PC-9 (cell line): ENCODE measurements around the gene CBL. TPM values are rescaled to one million over a fixed set of nuclear protein-coding genes. Genes with fewer than 3 reads are reported as not detected.
"Not testable (repeated sequence)": the region's sequence is repeated elsewhere in the genome, so short reads cannot be mapped to it uniquely, and the experiment has no call there.

Experiments used
- BruUV-seq: library from RNA; stranded (reverse); fragments of 400-500 nt; replicated peaks from 2 replicates; lab custom pipeline; 2021; lab: Mats Ljungman, UMichigan
- CTCF ChIA-PET: fragments of 300-600 bp; sonication (Branson Sonifier 250); formaldehyde crosslinking; loops from one replicate; lab custom pipeline; 2022; ENCODE audit warnings: antibody characterized with exemption; lab: Charles Lee
- POLR2A ChIA-PET: fragments of 300-600 bp; sonication (Branson Sonifier 250); formaldehyde crosslinking; loops from one replicate; lab custom pipeline; 2022; ENCODE audit warnings: antibody characterized with exemption; ENCODE audit not compliant: unreplicated experiment; lab: Charles Lee
- DNase-seq, 2 experiments: peaks; one replicate each; pipeline versions ENCODE4 v3.0.0 to v3.0.0-alpha.2; 2015 to 2022; ENCODE audit warnings: mixed read lengths in 1 of 2
- H2AFZ ChIP-seq: fragments of 200-600 bp; sonication (generic); 2 replicates; pipeline ENCODE4 v1.8.1; 2017; ENCODE audit warnings: antibody characterized with exemption
- H3F3A ChIP-seq: fragments of 200-600 bp; sonication (generic); 2 replicates; pipeline ENCODE4 v1.8.1; 2017; ENCODE audit warnings: antibody characterized with exemption, mild to moderate bottlenecking, low read depth; ENCODE audit not compliant: insufficient read depth
- H3K27ac ChIP-seq: fragments of 200-600 bp; sonication (generic); 2 replicates; pipeline ENCODE4 v1.6.1; 2016; ENCODE audit warnings: mixed run types
- H3K27me3 ChIP-seq: fragments of 200-600 bp; sonication (generic); 2 replicates; pipeline ENCODE4 v1.6.1; 2016; ENCODE audit warnings: low read depth, mixed run types; ENCODE audit not compliant: insufficient read depth
- H3K36me3 ChIP-seq: fragments of 200-600 bp; sonication (generic); 2 replicates; pipeline ENCODE4 v1.6.1; 2016; ENCODE audit warnings: low read depth, mixed run types
- H3K4me1 ChIP-seq: fragments of 200-600 bp; sonication (generic); replicated peaks from 2 replicates; pipeline ENCODE4 v1.6.1; 2016; ENCODE audit warnings: mixed run types; ENCODE audit not compliant: insufficient read depth
- H3K4me2 ChIP-seq: fragments of 200-600 bp; sonication (generic); 2 replicates; pipeline ENCODE4 v1.6.1; 2017; ENCODE audit warnings: mixed run types
- H3K4me3 ChIP-seq: fragments of 200-600 bp; sonication (generic); 2 replicates; pipeline ENCODE4 v1.6.1; 2016; ENCODE audit warnings: mixed run types
- H3K79me2 ChIP-seq: fragments of 200-600 bp; sonication (generic); 2 replicates; pipeline ENCODE4 v1.6.1; 2017; ENCODE audit warnings: low read depth, mixed run types
- H3K9me2 ChIP-seq: fragments of 200-600 bp; sonication (generic); 2 replicates; pipeline ENCODE4 v1.8.1; 2017; ENCODE audit warnings: mild to moderate bottlenecking; ENCODE audit not compliant: insufficient read depth
- H3K9me3 ChIP-seq: fragments of 200-600 bp; sonication (generic); 2 replicates; pipeline ENCODE4 v1.8.1; 2016; ENCODE audit warnings: low read depth; ENCODE audit not compliant: insufficient read depth
- H4K20me1 ChIP-seq: fragments of 200-600 bp; sonication (generic); 2 replicates; pipeline ENCODE4 v1.8.1; 2017; ENCODE audit not compliant: insufficient read depth
- CTCF ChIP-seq: fragments of 200-600 bp; sonication (generic); conservative IDR thresholded peaks from 2 replicates; pipeline ENCODE4 v1.6.1; 2017; ENCODE audit warnings: mixed run types, antibody characterized with exemption, mild to moderate bottlenecking, moderate library complexity
- EZH2 ChIP-seq: fragments of 200-600 bp; sonication (generic); IDR thresholded peaks from 2 replicates; pipeline ENCODE4 v1.8.0; 2017; ENCODE audit warnings: antibody characterized with exemption, low read depth
- intact Hi-C: fragments of 100-400 bp; cut with micrococcal nuclease; formaldehyde crosslinking; loops from one replicate; pipeline ENCODE4 v1.10.0; 2022; ENCODE audit not compliant: unreplicated experiment
- total RNA-seq: library from RNA; stranded (reverse); gene quantifications from 2 replicates; pipeline ENCODE4 v1.2.3, GENCODE V29; 2021

Gene CBL
- total RNA-seq, 1 experiment from 2014 or later, result 32.9 TPM

- CTCF ChIA-PET, result interaction anchor here (0.6 kb wide), 1 partner anchor 61 kb away, joined by 13 read pairs; no protein-coding TSS in a partner anchor
- TF ChIP-seq CTCF (no peak), EZH2 (no peak)
- intact Hi-C loops, result no loop called here
- H3K27me3 ChIP-seq, result no peaks in the 10 kb centered on the region
- H3K4me1 ChIP-seq, result peaks cover 23% of the 10 kb centered on the region
- H3K27ac ChIP-seq, result no peak overlapping the region
- peaks cover 27% of the 10 kb centered on the region for H3F3A ChIP-seq
- no peaks in the 10 kb centered on the region for H3K36me3 ChIP-seq
- no peak overlapping the region for H3K4me3 ChIP-seq
- no peak for DNase-seq
- POLR2A ChIA-PET, result no interaction called here
- peaks cover 83% of the 10 kb centered on the region for H3K79me2 ChIP-seq
- no peak overlapping the region for H2AFZ ChIP-seq
- H3K9me3 ChIP-seq, result no peaks in the 10 kb centered on the region
- BruUV-seq, result no TSS peak
- no peak overlapping the region for H3K4me2 ChIP-seq
- no peaks in the 10 kb centered on the region for H3K9me2 ChIP-seq
- no peaks in the 10 kb centered on the region for H4K20me1 ChIP-seq
These were observed 16.8 kb downstream of the CBL start for GRCh38 chr11:119222891-119223290.

- peaks cover 83% of the 10 kb centered on the region for H3K79me2 ChIP-seq
- BruUV-seq, result no TSS peak
- no peak overlapping the region for H3K4me3 ChIP-seq
- TF ChIP-seq CTCF (no peak), EZH2 (no peak)
- POLR2A ChIA-PET, result no interaction called here
- no peak overlapping the region for H3K27ac ChIP-seq
- no peaks in the 10 kb centered on the region for H3K9me2 ChIP-seq
- H3K36me3 ChIP-seq, result no peaks in the 10 kb centered on the region
- intact Hi-C loops, result no loop called here
- no peaks in the 10 kb centered on the region for H3K27me3 ChIP-seq
- peaks cover 20% of the 10 kb centered on the region for H3F3A ChIP-seq
- CTCF ChIA-PET, result no interaction called here
- H4K20me1 ChIP-seq, result no peaks in the 10 kb centered on the region
- no peak overlapping the region for H2AFZ ChIP-seq
- DNase-seq, result no peak
- no peak overlapping the region for H3K4me2 ChIP-seq
- peaks cover 15% of the 10 kb centered on the region for H3K4me1 ChIP-seq
- no peaks in the 10 kb centered on the region for H3K9me3 ChIP-seq
These were observed 17.7 kb downstream of the CBL start for GRCh38 chr11:119223856-119224255.

GRCh38 chr11:119228535-119229287, 22.6 kb downstream of the CBL start:
- H3K36me3 ChIP-seq, H2AFZ ChIP-seq, intact Hi-C loops, H3F3A ChIP-seq, H3K4me3 ChIP-seq, H3K4me2 ChIP-seq, H3K9me2 ChIP-seq, DNase-seq, BruUV-seq, H4K20me1 ChIP-seq, H3K4me1 ChIP-seq, H3K27me3 ChIP-seq, H3K9me3 ChIP-seq: not testable (repeated sequence)
- H3K79me2 ChIP-seq, result peaks cover 66% of the 10 kb centered on the region
- POLR2A ChIA-PET, result interaction anchor here (0.6 kb wide), 1 partner anchor 358 kb away, joined by 15 read pairs; no protein-coding TSS in a partner anchor
- CTCF ChIA-PET, result interaction anchor here (0.7 kb wide), 1 partner anchor 77 kb away, joined by 4 read pairs; no protein-coding TSS in a partner anchor
- 0 out of 2 replicates have a peak overlapping the region, but pooled peaks have one; percentile 16 for H3K27ac ChIP-seq
